GM11168 (cell line): ENCODE results near the gene GRIFIN.

ENCODE experiments used
- in situ Hi-C: fragments of 300-500 bp; cut with MboI; formaldehyde crosslinking; loops from one replicate; pipeline ENCODE4 v1.12.0; 2022; ENCODE audit warnings: low sequenced_read_pairs; ENCODE audit not compliant: unreplicated experiment

GRIFIN gene

GRCh38 chr7:2438186-2438585, 38.0 kb downstream of the GRIFIN start:
- in situ Hi-C loops, result no loop called here

DNA sequence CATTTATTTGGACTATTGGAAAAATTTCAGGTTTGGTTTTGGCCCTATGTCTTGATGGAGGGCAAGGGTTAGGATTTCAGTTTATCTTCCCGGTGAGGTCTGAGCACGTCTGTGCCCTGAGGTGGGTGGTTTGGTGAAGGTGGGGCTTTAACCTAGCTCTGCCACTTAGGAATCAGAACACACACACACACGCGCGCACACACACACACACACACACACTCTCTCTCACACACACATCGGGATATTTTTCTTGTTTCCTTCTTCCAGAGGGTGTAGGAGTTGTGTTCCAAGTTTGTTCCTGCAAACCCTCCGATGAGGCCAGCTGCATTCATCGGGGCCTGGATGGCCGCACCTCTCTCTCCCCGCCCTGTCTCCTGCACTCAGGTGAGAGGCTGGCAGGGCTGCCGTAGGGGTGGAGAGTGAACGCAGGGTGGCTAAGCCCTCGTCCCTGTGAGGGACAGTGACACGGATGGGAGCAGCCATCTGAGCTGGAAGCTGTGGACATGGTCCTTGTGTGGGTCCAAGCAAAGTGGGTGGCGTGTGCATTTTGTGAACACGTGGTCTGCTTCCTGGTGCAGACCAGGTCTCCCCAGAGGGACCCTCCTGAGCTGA, 38.6 kb downstream of the GRIFIN start:
- in situ Hi-C loops, result no loop called here

GRCh38 chr7:2437136-2437535, 39.1 kb downstream of the GRIFIN start:
- in situ Hi-C loops, result no loop called here

DNA sequence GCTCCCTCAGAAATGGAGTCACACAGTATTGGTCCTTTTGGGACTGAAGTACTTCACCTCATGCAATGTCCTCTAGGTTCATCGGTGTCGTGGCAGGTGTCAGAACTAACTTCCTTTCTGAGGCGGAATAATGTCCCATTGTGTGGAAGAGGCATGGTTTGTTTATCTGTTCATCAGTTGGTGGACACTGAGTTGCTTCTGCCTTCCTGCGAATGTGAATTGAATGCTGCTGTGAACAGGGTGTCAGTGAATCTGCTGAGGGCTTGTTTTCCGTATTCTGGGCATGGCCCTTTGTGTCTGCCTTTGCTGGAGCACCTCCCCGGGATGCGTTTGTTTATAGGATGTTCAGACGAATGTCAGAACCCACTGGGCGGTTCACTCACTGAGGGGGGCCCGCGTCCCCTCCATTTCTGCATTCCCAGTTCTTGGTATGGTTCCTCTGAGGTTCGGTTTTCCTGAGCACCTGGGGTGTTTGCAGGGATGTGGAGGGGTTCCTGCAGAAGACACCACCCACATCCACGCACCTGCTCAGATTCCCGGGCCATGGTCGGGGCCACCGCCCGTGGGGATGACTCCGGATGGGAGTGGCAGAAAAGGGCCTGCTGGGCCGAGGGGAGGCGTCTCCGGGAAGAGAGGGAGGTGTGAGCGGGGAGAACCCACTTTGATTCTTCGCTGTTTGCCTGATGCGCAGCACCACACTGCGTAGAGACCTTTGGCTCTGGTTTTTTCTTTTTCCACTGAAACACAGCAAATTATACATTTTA, 39.7 kb downstream of the GRIFIN start:
- in situ Hi-C loops, result no loop called here

- in situ Hi-C loops, result no loop called here
Measured at GRCh38 chr7:2435146-2435545, 41.1 kb downstream of the GRIFIN start.

- in situ Hi-C loops, result no loop called here
Measured at GRCh38 chr7:2433713-2434550, 42.3 kb downstream of the GRIFIN start.

GRCh38 chr7:2432910-2433712, 43.1 kb downstream of the GRIFIN start:
- in situ Hi-C loops, result no loop called here

GRCh38 chr7:2431260-2431867, 44.8 kb downstream of the GRIFIN start:
- in situ Hi-C loops, result no loop called here

- in situ Hi-C loops, result no loop called here
Measured at GRCh38 chr7:2425749-2426148, 50.4 kb downstream of the GRIFIN start.
